Mesenchymal stem cell (in vitro differentiated cells and primary cell): ENCODE results near the gene TTLL8.
A peak's percentile ranks its signal among the peaks of the same experiment; 100 is the strongest.

ENCODE experiments used
- DNase-seq: peaks from one replicate; pipeline ENCODE4 v3.0.0-alpha.2; 2013
- H2AFZ ChIP-seq: one replicate; pipeline ENCODE4 v1.6.1; 2013; ENCODE audit warnings: low read depth, mild to moderate bottlenecking, control low read depth, inconsistent platforms, low read length, moderate library complexity
- H2AK5ac ChIP-seq: 2 replicates; pipeline ENCODE4 v1.6.1; 2013; ENCODE audit warnings: low read length, moderate library complexity, mild to moderate bottlenecking, inconsistent platforms; ENCODE audit not compliant: severe bottlenecking
- H2BK120ac ChIP-seq: one replicate; pipeline ENCODE4 v1.6.1; 2013; ENCODE audit warnings: low read depth, mild to moderate bottlenecking, inconsistent platforms, low read length, moderate library complexity
- H2BK12ac ChIP-seq, 2 experiments: one replicate each; pipeline ENCODE4 v1.6.1; 2013; ENCODE audit warnings: inconsistent platforms in 2 of 2, low read length in 2 of 2, mild to moderate bottlenecking in 2 of 2, moderate library complexity in 2 of 2, control low read depth in 1 of 2
- H2BK15ac ChIP-seq: one replicate; pipeline ENCODE4 v1.6.1; 2013; ENCODE audit warnings: mild to moderate bottlenecking, low read depth, inconsistent platforms; ENCODE audit not compliant: poor library complexity, severe bottlenecking
- H2BK5ac ChIP-seq: 2 replicates; pipeline ENCODE4 v1.6.1; 2013; ENCODE audit warnings: low read depth, mild to moderate bottlenecking, low read length, control low read depth, inconsistent platforms; ENCODE audit not compliant: poor library complexity, severe bottlenecking
- H3K14ac ChIP-seq, 2 experiments: one replicate each; pipeline ENCODE4 v1.6.1; 2013; ENCODE audit warnings: inconsistent platforms in 2 of 2, low read length in 2 of 2, control low read depth in 1 of 2, mild to moderate bottlenecking in 1 of 2, moderate library complexity in 1 of 2
- H3K18ac ChIP-seq, 2 experiments: one replicate each; pipeline ENCODE4 v1.6.1; 2013; ENCODE audit warnings: inconsistent platforms in 2 of 2, low read length in 2 of 2, control low read depth in 1 of 2, low read depth in 1 of 2, mild to moderate bottlenecking in 1 of 2
- H3K23ac ChIP-seq, 2 experiments: one replicate each; pipeline ENCODE4 v1.6.1; 2013; ENCODE audit warnings: inconsistent platforms in 2 of 2, low read length in 2 of 2, mild to moderate bottlenecking in 2 of 2, moderate library complexity in 2 of 2, control low read depth in 1 of 2
- H3K27ac ChIP-seq: 2 replicates; pipeline ENCODE4 v1.5.1; 2013; ENCODE audit warnings: mild to moderate bottlenecking, moderate library complexity, low read length, control low read depth, inconsistent platforms; ENCODE audit not compliant: poor library complexity, severe bottlenecking
- H3K27me3 ChIP-seq, 2 experiments: 2 replicates each; pipeline versions ENCODE4 v1.6.1 to v1.7.0; 2013; ENCODE audit warnings: low read length in 2 of 2, mild to moderate bottlenecking in 2 of 2, moderate library complexity in 2 of 2, control low read depth in 1 of 2, inconsistent platforms in 1 of 2; ENCODE audit not compliant: control insufficient read depth in 1 of 2, insufficient read depth in 1 of 2
- H3K36me3 ChIP-seq, 2 experiments: 2 replicates each; pipeline versions ENCODE4 v1.6.1 to v1.7.0; 2013; ENCODE audit warnings: low read length in 2 of 2, control low read depth in 1 of 2, inconsistent platforms in 1 of 2, low read depth in 1 of 2, mild to moderate bottlenecking in 1 of 2; ENCODE audit not compliant: insufficient read depth in 2 of 2, control insufficient read depth in 1 of 2
- H3K4ac ChIP-seq, 2 experiments: one replicate each; pipeline ENCODE4 v1.6.1; 2013; ENCODE audit warnings: inconsistent platforms in 2 of 2, low read length in 2 of 2, mild to moderate bottlenecking in 2 of 2, moderate library complexity in 2 of 2, control low read depth in 1 of 2, low read depth in 1 of 2
- H3K4me1 ChIP-seq: 2 replicates; pipeline ENCODE4 v1.6.1; 2013; ENCODE audit warnings: low read depth, low read length, control low read depth; ENCODE audit not compliant: control insufficient read depth, insufficient read depth
- H3K4me2 ChIP-seq: 2 replicates; pipeline ENCODE4 v1.6.1; 2013; ENCODE audit warnings: low read length, mild to moderate bottlenecking, inconsistent platforms; ENCODE audit not compliant: poor library complexity, severe bottlenecking
- H3K4me3 ChIP-seq, 2 experiments: 2 replicates each; pipeline versions ENCODE4 v1.5.1 to v1.7.0; 2013; ENCODE audit warnings: low read length in 2 of 2, mild to moderate bottlenecking in 2 of 2, control low read depth in 1 of 2, low read depth in 1 of 2; ENCODE audit not compliant: insufficient read depth in 1 of 2
- H3K79me1 ChIP-seq: replicated peaks from 2 replicates; pipeline ENCODE4 v1.6.1; 2013; ENCODE audit warnings: mild to moderate bottlenecking, control low read depth, low read length, inconsistent platforms; ENCODE audit not compliant: poor library complexity, severe bottlenecking
- H3K9ac ChIP-seq: 2 replicates; pipeline ENCODE4 v1.7.0; 2013; ENCODE audit warnings: mild to moderate bottlenecking, low read length, moderate library complexity
- H3K9me3 ChIP-seq: 2 replicates; pipeline ENCODE4 v1.7.0; 2013; ENCODE audit warnings: mild to moderate bottlenecking, low read length; ENCODE audit not compliant: control insufficient read depth
- H4K8ac ChIP-seq: one replicate; pipeline ENCODE4 v1.6.1; 2013; ENCODE audit warnings: inconsistent platforms, mild to moderate bottlenecking, low read length, moderate library complexity
- H4K91ac ChIP-seq: one replicate; pipeline ENCODE4 v1.6.1; 2013; ENCODE audit warnings: mild to moderate bottlenecking, low read length, inconsistent platforms
- WGBS: methylation state at CpG from one replicate; pipeline ENCODE4 v1.1.7; 2013; ENCODE audit warnings: mixed read lengths; 5-methylcytosine and 5-hydroxymethylcytosine counted together

Gene TTLL8

DNA sequence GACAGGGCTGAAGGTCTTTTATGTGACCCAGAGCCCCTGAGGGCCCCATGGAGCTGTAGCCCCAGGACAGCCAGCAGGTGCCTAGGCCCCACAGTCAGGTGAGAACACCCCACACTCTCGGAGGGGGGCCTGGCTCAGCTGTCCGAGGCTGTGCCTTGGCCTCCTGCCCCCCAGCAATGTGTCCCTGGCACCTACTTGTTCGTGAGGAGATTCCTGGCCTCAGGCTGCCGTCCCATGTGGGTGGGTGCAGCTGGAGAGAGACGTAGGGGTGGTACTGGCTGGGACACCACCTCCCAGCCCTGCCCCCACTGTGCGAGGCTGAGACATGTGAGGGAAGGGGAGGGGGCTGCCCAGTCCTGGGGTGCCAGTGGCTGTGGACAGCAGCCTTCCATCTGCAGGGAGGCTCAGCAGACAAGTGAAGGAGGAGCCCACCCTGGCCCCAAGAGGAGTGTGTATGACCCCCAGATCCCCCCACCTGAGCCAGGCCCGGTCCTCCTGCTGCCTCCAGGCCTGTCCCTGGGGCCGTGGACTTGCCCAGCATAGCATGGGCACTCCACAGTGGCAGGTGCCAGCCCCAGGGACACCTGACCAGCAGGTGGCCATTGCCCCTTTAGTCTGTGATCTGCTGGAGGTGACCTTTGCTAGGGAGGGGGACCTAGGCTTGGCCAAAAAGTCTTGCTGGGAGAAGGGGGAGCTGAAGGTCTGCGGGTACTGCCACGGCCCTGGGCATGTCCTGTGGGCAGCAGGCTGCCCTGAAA lies 62.6 kb downstream of the TTLL8 start:
- Histone ChIP-seq H2AK5ac (no peak overlapping the region), H4K8ac (no peak overlapping the region), H3K4me3 (peak overlapping the region in 1 of 2 experiments; percentile 10), H2BK12ac (no peak overlapping the region), H3K9me3 (peaks cover 17% of the 10 kb centered on the region), H3K36me3 (no peaks in the 10 kb centered on the region), H3K27me3 (peaks cover 13 to 22% of the 10 kb centered on the region in 2 experiments), H3K79me1 (no peaks in the 10 kb centered on the region), H3K23ac (no peak overlapping the region), H3K4ac (peak overlapping the region in 1 of 2 experiments; percentile 18), H3K4me1 (peaks cover 13% of the 10 kb centered on the region), H3K14ac (no peak overlapping the region), H3K27ac (no peak overlapping the region), H2AFZ (no peak overlapping the region), H3K4me2 (no peak overlapping the region), H3K18ac (no peak overlapping the region), H2BK15ac (peak overlapping the region; percentile 55), H2BK120ac (no peak overlapping the region), H3K9ac (no peak overlapping the region), H4K91ac (no peak overlapping the region), H2BK5ac (no peak overlapping the region)
- DNase-seq, result no peak
- WGBS, result 74% methylated on average over 10 of the region's 10 CpGs

DNA sequence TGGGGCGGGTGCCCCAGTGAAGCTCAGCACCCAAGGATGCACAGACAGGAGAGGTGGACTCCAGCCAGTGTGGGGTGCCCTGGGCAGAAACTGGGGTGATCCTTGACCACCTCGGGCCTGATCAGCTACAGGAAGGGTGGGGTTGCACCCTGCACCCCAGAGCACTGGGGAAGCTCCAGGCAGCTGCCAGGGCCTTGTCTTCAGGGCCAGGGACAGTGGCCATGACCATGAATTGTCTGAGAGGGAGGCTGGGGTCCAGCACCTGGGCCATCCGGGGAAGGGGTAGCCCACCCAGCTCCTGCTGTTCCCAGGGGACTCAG lies 63.1 kb downstream of the TTLL8 start:
- peaks cover 18% of the 10 kb centered on the region for H3K9me3 ChIP-seq
- no peak overlapping the region for H3K23ac ChIP-seq
- H4K91ac ChIP-seq, result no peak overlapping the region
- no peak overlapping the region for H2AFZ ChIP-seq
- no peak overlapping the region for H2AK5ac ChIP-seq
- H3K4me2 ChIP-seq, result no peak overlapping the region
- H4K8ac ChIP-seq, result no peak overlapping the region
- H3K9ac ChIP-seq, result no peak overlapping the region
- DNase-seq, result no peak
- H2BK12ac ChIP-seq, result no peak overlapping the region
- H2BK120ac ChIP-seq, result no peak overlapping the region
- peaks cover 8 to 16% of the 10 kb centered on the region in 2 experiments for H3K27me3 ChIP-seq
- WGBS, result 64% methylated on average over 3 of the region's 3 CpGs
- no peak overlapping the region for H3K14ac ChIP-seq
- no peak overlapping the region for H3K4me3 ChIP-seq
- peaks cover 13% of the 10 kb centered on the region for H3K4me1 ChIP-seq
- H3K27ac ChIP-seq, result no peak overlapping the region
- H2BK5ac ChIP-seq, result no peak overlapping the region
- H2BK15ac ChIP-seq, result no peak overlapping the region
- H3K79me1 ChIP-seq, result no peaks in the 10 kb centered on the region
- H3K36me3 ChIP-seq, result no peaks in the 10 kb centered on the region
- no peak overlapping the region for H3K4ac ChIP-seq
- H3K18ac ChIP-seq, result no peak overlapping the region

DNA sequence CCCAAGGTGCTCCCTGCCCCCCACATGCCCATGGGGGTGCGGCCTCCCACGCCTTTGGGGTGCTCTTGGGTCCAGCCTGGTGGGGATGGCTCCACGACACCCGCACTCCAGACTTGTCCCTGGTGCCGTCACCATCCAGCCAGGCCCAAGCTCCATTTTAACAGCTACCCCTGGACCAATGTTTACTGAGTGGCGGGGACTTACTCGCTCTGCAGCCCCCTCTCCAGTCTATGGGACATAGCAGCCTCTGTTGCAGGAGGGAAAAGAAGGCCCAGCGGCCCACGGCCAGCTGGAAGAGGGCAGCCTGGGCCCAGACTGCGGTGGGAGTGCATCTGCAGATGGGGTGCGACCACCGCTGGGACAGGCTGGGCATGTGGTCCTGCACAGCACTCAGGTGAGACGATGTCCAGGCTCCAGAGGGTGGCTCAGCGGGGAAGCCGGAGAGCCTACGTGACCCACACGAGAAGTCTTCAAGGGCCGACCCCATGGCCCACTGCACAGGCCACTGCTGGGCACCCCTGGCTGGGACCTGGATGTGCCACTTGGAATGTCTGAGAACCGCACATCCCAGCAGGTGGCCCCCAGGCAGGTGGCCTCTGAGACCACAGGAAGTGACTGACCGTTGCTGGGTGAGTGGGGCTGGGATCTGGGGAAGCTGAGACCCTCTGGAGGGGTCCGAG lies 63.6 kb downstream of the TTLL8 start:
- Histone ChIP-seq H3K18ac (no peak overlapping the region), H2AFZ (no peak overlapping the region), H3K9ac (no peak overlapping the region), H3K4ac (no peak overlapping the region), H2BK120ac (no peak overlapping the region), H3K4me3 (no peak overlapping the region), H3K9me3 (peaks cover 18% of the 10 kb centered on the region), H3K23ac (no peak overlapping the region), H2BK5ac (no peak overlapping the region), H2BK12ac (no peak overlapping the region), H4K8ac (no peak overlapping the region), H3K4me1 (peaks cover 12% of the 10 kb centered on the region), H3K27me3 (peaks cover 6 to 13% of the 10 kb centered on the region in 2 experiments), H3K4me2 (no peak overlapping the region), H3K79me1 (no peaks in the 10 kb centered on the region), H3K36me3 (no peaks in the 10 kb centered on the region), H2AK5ac (no peak overlapping the region), H3K14ac (no peak overlapping the region), H4K91ac (no peak overlapping the region), H3K27ac (no peak overlapping the region), H2BK15ac (no peak overlapping the region)
- WGBS, result 85% methylated on average over 21 of the region's 21 CpGs
- DNase-seq, result no peak

DNA sequence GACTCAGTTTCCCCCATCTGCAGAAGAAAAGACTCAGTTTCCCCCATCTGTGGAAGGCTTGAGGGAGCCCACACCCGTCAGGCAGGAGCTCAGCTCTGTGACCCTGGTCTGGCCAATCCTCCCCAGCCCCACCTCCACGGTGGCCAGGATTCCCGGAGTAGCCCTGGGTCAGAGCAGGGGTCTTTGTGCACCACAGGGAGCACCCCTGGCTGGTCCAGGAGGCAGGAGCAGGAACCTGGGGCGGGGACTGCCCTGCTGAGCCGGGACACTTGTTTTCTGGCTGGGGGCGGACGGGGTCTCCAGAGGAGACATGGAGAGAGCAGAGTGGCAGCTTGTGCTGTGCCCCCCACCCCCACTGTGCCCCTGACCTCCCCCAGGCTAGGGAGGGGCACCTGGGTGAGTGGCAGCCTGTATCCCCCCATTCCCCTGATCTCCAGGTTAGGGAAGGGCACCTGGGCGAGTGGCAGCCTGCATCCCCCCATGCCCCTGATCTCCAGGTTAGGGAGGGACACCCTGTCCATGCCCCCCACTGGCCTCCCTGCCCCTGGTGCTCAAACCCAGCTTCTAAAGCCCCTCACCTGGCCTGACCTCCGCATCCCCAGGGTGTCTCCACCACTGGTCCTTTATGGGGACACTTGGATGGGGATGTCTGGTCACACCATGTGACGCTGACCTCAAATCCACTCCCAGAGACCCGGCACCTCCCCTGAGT lies 64.3 kb downstream of the TTLL8 start:
- H3K18ac ChIP-seq, result no peak overlapping the region
- no peak overlapping the region for H4K91ac ChIP-seq
- no peak overlapping the region for H2AFZ ChIP-seq
- H3K27me3 ChIP-seq, result peaks cover under 1 to 7% of the 10 kb centered on the region in 2 experiments
- H2AK5ac ChIP-seq, result no peak overlapping the region
- no peak overlapping the region for H2BK15ac ChIP-seq
- WGBS, result 74% methylated on average over 11 of the region's 11 CpGs
- no peak overlapping the region for H4K8ac ChIP-seq
- H3K4me1 ChIP-seq, result peaks cover 8% of the 10 kb centered on the region
- H3K4me2 ChIP-seq, result no peak overlapping the region
- no peaks in the 10 kb centered on the region for H3K79me1 ChIP-seq
- H3K4me3 ChIP-seq, result no peak overlapping the region
- peaks cover 18% of the 10 kb centered on the region for H3K9me3 ChIP-seq
- no peak overlapping the region for H2BK5ac ChIP-seq
- no peak overlapping the region for H3K27ac ChIP-seq
- no peak overlapping the region for H2BK12ac ChIP-seq
- H3K4ac ChIP-seq, result no peak overlapping the region
- H3K23ac ChIP-seq, result no peak overlapping the region
- no peak overlapping the region for H2BK120ac ChIP-seq
- no peak overlapping the region for H3K9ac ChIP-seq
- H3K14ac ChIP-seq, result no peak overlapping the region
- H3K36me3 ChIP-seq, result no peaks in the 10 kb centered on the region
- no peak for DNase-seq
